Endothelial cell of umbilical vein (primary cell): ENCODE data around the gene SNU13. TPM values are rescaled to one million over a fixed set of nuclear protein-coding genes. Genes with fewer than 3 reads are reported as not detected.

ENCODE experiments used
- BruUV-seq: library from RNA; stranded (reverse); fragments of 400-500 nt; replicated peaks from 2 replicates; lab custom pipeline; 2021; lab: Mats Ljungman, UMichigan
- CTCF ChIA-PET: fragments of 300-600, 350-600 bp; sonication (Branson Sonifier 250); formaldehyde crosslinking; loops from one replicate; lab custom pipeline; 2021; ENCODE audit warnings: antibody characterized with exemption, inconsistent platforms; lab: Charles Lee
- POLR2A ChIA-PET: fragments of 300-600, 350-600 bp; sonication (Branson Sonifier 250); formaldehyde crosslinking; loops from one replicate; lab custom pipeline; 2021; ENCODE audit warnings: antibody characterized with exemption, inconsistent platforms; lab: Charles Lee
- DNase-seq: peaks from one replicate; pipeline ENCODE4 v3.0.0-alpha.2; 2011; ENCODE audit warnings: low read depth, low spot score
- FAIRE-seq: peaks from 2 replicates; lab custom pipeline; 2011; peaks lifted over from hg19 to GRCh38; lab: Jason Lieb, UNC
- H2AFZ ChIP-seq: 2 replicates; pipeline ENCODE4 v1.6.0; 2012; ENCODE audit warnings: low read depth, low read length, control low read depth, inconsistent platforms
- H3K27ac ChIP-seq: 2 replicates; pipeline ENCODE4 v1.5.1; 2011; ENCODE audit warnings: low read depth, mild to moderate bottlenecking, control low read depth, low read length, moderate library complexity; ENCODE audit not compliant: insufficient read depth
- H3K27me3 ChIP-seq, 2 experiments: 2 replicates each; pipeline versions ENCODE4 v1.6.0 to v1.6.1; 2011; ENCODE audit warnings: low read length in 2 of 2, mixed read lengths in 1 of 2; ENCODE audit not compliant: control insufficient read depth in 2 of 2, insufficient read depth in 2 of 2
- H3K36me3 ChIP-seq, 2 experiments: 2 replicates in 1 of 2; 3 replicates in 1 of 2; pipeline ENCODE4 v1.5.1; 2011; ENCODE audit warnings: low read length in 2 of 2, mild to moderate bottlenecking in 1 of 2, moderate library complexity in 1 of 2; ENCODE audit not compliant: control insufficient read depth in 2 of 2, insufficient read depth in 2 of 2; ENCODE audit errors: extremely low read depth in 1 of 2
- H3K4me1 ChIP-seq: 3 replicates; pipeline ENCODE4 v1.5.1; 2011; ENCODE audit warnings: mild to moderate bottlenecking, low read length; ENCODE audit not compliant: control insufficient read depth, insufficient read depth; ENCODE audit errors: extremely low read depth
- H3K4me2 ChIP-seq: 2 replicates; pipeline ENCODE4 v1.6.1; 2011; ENCODE audit warnings: low read length, control low read depth, mixed read lengths; ENCODE audit not compliant: insufficient read depth
- H3K4me3 ChIP-seq, 3 experiments: fragments of 200-600 bp in 1 of 3; sonication (generic), shearing (Covaris generic) in 1 of 3; replicated peaks in 1 of 3; 2 replicates each; pipeline ENCODE4 v1.5.1; 2011 to 2016; ENCODE audit warnings: control low read depth in 3 of 3, low read length in 3 of 3, mild to moderate bottlenecking in 2 of 3, inconsistent platforms in 1 of 3, low read depth in 1 of 3, moderate library complexity in 1 of 3; ENCODE audit not compliant: insufficient read depth in 1 of 3
- H3K79me2 ChIP-seq: 2 replicates; pipeline ENCODE4 v1.6.0; 2012; ENCODE audit warnings: low read length, inconsistent platforms; ENCODE audit not compliant: control insufficient read depth, insufficient read depth
- H3K9ac ChIP-seq: replicated peaks from 2 replicates; pipeline ENCODE3; 2011; ENCODE audit warnings: low read length, control low read depth; ENCODE audit not compliant: insufficient read depth; ENCODE audit errors: extremely low read depth
- H3K9me1 ChIP-seq: replicated peaks from 3 replicates; pipeline ENCODE4 v1.6.0; 2011; ENCODE audit warnings: mild to moderate bottlenecking, low read length; ENCODE audit not compliant: control insufficient read depth, insufficient read depth; ENCODE audit errors: extremely low read depth
- H3K9me3 ChIP-seq: replicated peaks from 2 replicates; pipeline ENCODE4 v1.5.1; 2012; ENCODE audit warnings: low read length, inconsistent platforms; ENCODE audit not compliant: control insufficient read depth, insufficient read depth
- H4K20me1 ChIP-seq: replicated peaks from 2 replicates; pipeline ENCODE3; 2011; ENCODE audit warnings: mild to moderate bottlenecking, low read length; ENCODE audit not compliant: control insufficient read depth, insufficient read depth; ENCODE audit errors: extremely low read depth
- CTCF ChIP-seq, 2 donors: IDR thresholded peaks; 1 replicate in 1 of 2; 2 replicates in 1 of 2; pipeline ENCODE4 v1.5.1; 2011; ENCODE audit warnings: low read length in 2 of 2, mild to moderate bottlenecking in 2 of 2, moderate library complexity in 2 of 2, control low read depth in 1 of 2, inconsistent platforms in 1 of 2, low read depth in 1 of 2; ENCODE audit not compliant: insufficient read depth in 1 of 2; ENCODE audit errors: extremely low read depth in 1 of 2
- EZH2 ChIP-seq: IDR thresholded peaks from 2 replicates; pipeline ENCODE4 v1.6.1; 2012; ENCODE audit warnings: borderline replicate concordance, low read depth, mild to moderate bottlenecking, moderate library complexity, low read length, inconsistent platforms; ENCODE audit not compliant: severe bottlenecking
- FOS ChIP-seq: IDR thresholded peaks from 2 replicates; pipeline ENCODE4 v1.6.1; 2011; ENCODE audit warnings: mild to moderate bottlenecking, low read length, moderate library complexity, borderline replicate concordance; ENCODE audit not compliant: insufficient read depth
- GATA2 ChIP-seq: IDR thresholded peaks from 2 replicates; pipeline ENCODE4 v1.7.0; 2011; ENCODE audit warnings: low read depth, mild to moderate bottlenecking, moderate library complexity, mixed read lengths, low read length; ENCODE audit not compliant: insufficient read length, insufficient read depth
- JUN ChIP-seq: IDR thresholded peaks from 2 replicates; pipeline ENCODE4 v1.6.1; 2011; ENCODE audit warnings: borderline replicate concordance, low read depth; ENCODE audit not compliant: insufficient read length, insufficient read depth
- MAX ChIP-seq: IDR thresholded peaks from 2 replicates; pipeline ENCODE4 v1.6.1; 2011; ENCODE audit not compliant: insufficient read depth, insufficient read length
- MYC ChIP-seq: IDR thresholded peaks from one replicate; pipeline ENCODE4 v1.6.1; 2011; ENCODE audit warnings: mild to moderate bottlenecking, low read depth, low read length
- POLR2A ChIP-seq: IDR thresholded peaks from 2 replicates; pipeline ENCODE4 v1.6.1; 2012; ENCODE audit warnings: low read depth, mild to moderate bottlenecking, control low read depth, low read length
- POLR2AphosphoS5 ChIP-seq: IDR thresholded peaks from 2 replicates; pipeline ENCODE4 v1.6.1; 2012; ENCODE audit warnings: low read depth, mild to moderate bottlenecking, control low read depth, low read length, moderate library complexity; ENCODE audit not compliant: insufficient read depth
- dilution Hi-C: fragments of 300-500 bp; cut with MboI; formaldehyde crosslinking; loops from one replicate; pipeline ENCODE4 v1.15.0; 2019; ENCODE audit warnings: low sequenced_read_pairs; ENCODE audit not compliant: extremely low pct_ligation_motif_present
- intact Hi-C: fragments of 100-400 bp; cut with micrococcal nuclease; formaldehyde crosslinking; loops from one replicate; pipeline ENCODE4 v1.10.0; 2022
- polyA plus RNA-seq, 4 experiments: library from polyadenylated mRNA; depleted of rRNA in 3 of 4; stranded (reverse) in 3 of 4; unstranded in 1 of 4; fragments of >200 nt; gene quantifications; 2 replicates each; pipeline versions ENCODE4 v1.2.1 to v1.2.3, GENCODE V29; 2011 to 2012; ENCODE audit warnings: missing spikeins in 1 of 4
- total RNA-seq: library from RNA; stranded (reverse); gene quantifications from 2 replicates; pipeline ENCODE4 v1.2.3, GENCODE V29; 2021

Gene SNU13
- total and polyA plus RNA-seq, 2 donors (not counting 3 experiments of a cell fraction or from before 2014, with no cell fraction given), result 138 to 194 TPM

GRCh38 chr22:41638748-41639147, 49.9 kb downstream of the SNU13 start:
- FAIRE-seq (no peak), DNase-seq (no peak)
- CTCF ChIA-PET, result no interaction called here
- intact Hi-C loops, result no loop called here
- TF ChIP-seq EZH2 (no peak), JUN (no peak), CTCF (IDR thresholded peaks at IDR 0.05; ENCODE audit: extremely low read depth in 1 of 2, insufficient read depth in 1 of 2, low read depth in 1 of 2, low read length in 2 of 2) (no peak), POLR2AphosphoS5 (no peak), POLR2A (no peak), MYC (no peak), GATA2 (no peak), FOS (no peak), MAX (no peak)
- Histone ChIP-seq H3K27me3 (no peaks in the 10 kb centered on the region), H3K9me1 (no peaks in the 10 kb centered on the region), H3K79me2 (peaks cover 22% of the 10 kb centered on the region), H3K9ac (no peak overlapping the region), H3K4me3 (no peak overlapping the region), H3K4me2 (no peak overlapping the region), H3K4me1 (no peaks in the 10 kb centered on the region), H3K9me3 (no peaks in the 10 kb centered on the region), H3K27ac (no peak overlapping the region), H3K36me3 (peaks cover 20 to 37% of the 10 kb centered on the region in 2 experiments), H2AFZ (no peak overlapping the region), H4K20me1 (no peaks in the 10 kb centered on the region)
- dilution Hi-C loops, result no loop called here
- POLR2A ChIA-PET, result interaction anchor here (1.1 kb wide), 1 partner anchor 17 kb away, joined by 4 read pairs; no protein-coding TSS in a partner anchor
- no TSS peak for BruUV-seq
